HG03039 (cell line): ENCODE measurements around the gene IRGC.

Source experiments
- ATAC-seq: cut with Tn5 transposase; IDR thresholded peaks from one replicate; pipeline ENCODE4 v1.9.1; 2021; ENCODE audit warnings: mild to moderate bottlenecking, moderate library complexity; ENCODE audit not compliant: unreplicated experiment

IRGC gene

GRCh38 chr19:43721469-43722048 lies 5.7 kb downstream of the IRGC start:
- ATAC-seq: no peak

- ATAC-seq: no peak
Measured at GRCh38 chr19:43723588-43723987, 7.7 kb downstream of the IRGC start.

GRCh38 chr19:43724896-43725295 lies 9.0 kb downstream of the IRGC start:
- ATAC-seq: no peak

- ATAC-seq: no peak
Measured at GRCh38 chr19:43725468-43725867, 9.6 kb downstream of the IRGC start.

- no peak for ATAC-seq
Measured at GRCh38 chr19:43726736-43727592, 11.1 kb downstream of the IRGC start.

GRCh38 chr19:43727593-43727853 lies 11.6 kb downstream of the IRGC start:
- no peak for ATAC-seq

GRCh38 chr19:43729919-43730318 lies 14.0 kb downstream of the IRGC start:
- ATAC-seq: no peak

- no peak for ATAC-seq
Measured at GRCh38 chr19:43731346-43731745, 15.5 kb downstream of the IRGC start.

- no peak for ATAC-seq
Measured at GRCh38 chr19:43731846-43732245, 16.0 kb downstream of the IRGC start.

- no peak for ATAC-seq
Measured at GRCh38 chr19:43735013-43735412, 19.1 kb downstream of the IRGC start.

- ATAC-seq: no peak
Measured at GRCh38 chr19:43735957-43736356, 20.1 kb downstream of the IRGC start.

- ATAC-seq: no peak
Measured at GRCh38 chr19:43738780-43739211, 22.9 kb downstream of the IRGC start.

- no peak for ATAC-seq
Measured at GRCh38 chr19:43739439-43740235, 23.8 kb downstream of the IRGC start.

- no peak for ATAC-seq
Measured at GRCh38 chr19:43741075-43741825, 25.4 kb downstream of the IRGC start.

GRCh38 chr19:43743059-43743458 lies 27.2 kb downstream of the IRGC start:
- no peak for ATAC-seq

GRCh38 chr19:43747557-43748204 lies 31.8 kb downstream of the IRGC start:
- no peak for ATAC-seq

- no peak for ATAC-seq
Measured at GRCh38 chr19:43748205-43748594, 32.3 kb downstream of the IRGC start.

- ATAC-seq: no peak
Measured at GRCh38 chr19:43748685-43749084, 32.8 kb downstream of the IRGC start.

GRCh38 chr19:43749152-43749551 lies 33.3 kb downstream of the IRGC start:
- no peak for ATAC-seq

GRCh38 chr19:43749898-43750297 lies 34.0 kb downstream of the IRGC start:
- ATAC-seq: no peak
